Activated T-helper 17 cell treated with anti-CD3 and anti-CD28 coated beads, Interleukin-2, amount 50 U/mL, for 72 hours (primary cell): Measurements from ENCODE around the gene PTPRN2. TPM values are rescaled to one million over a fixed set of nuclear protein-coding genes. Genes with fewer than 3 reads are reported as not detected.
"Not testable (repeated sequence)": the region's sequence is repeated elsewhere in the genome, so short reads cannot be mapped to it uniquely, and the experiment has no call there.

Experiments used
- ATAC-seq: fragments of 150-1000 bp; cut with Tn5 transposase; replicated peaks from 2 replicates; pipeline ENCODE4 v1.10.0; 2021; ENCODE audit warnings: mild to moderate bottlenecking, moderate library complexity
- H3K27ac Mint-ChIP-seq: one replicate; pipeline ENCODE4 v1.8.0; 2022; ENCODE audit warnings: mixed read lengths
- H3K27me3 Mint-ChIP-seq: one replicate; pipeline ENCODE4 v1.8.0; 2022; ENCODE audit warnings: mixed read lengths
- H3K36me3 Mint-ChIP-seq: one replicate; pipeline ENCODE4 v1.8.0; 2022; ENCODE audit warnings: low read depth, mild to moderate bottlenecking, mixed read lengths
- H3K4me1 Mint-ChIP-seq: one replicate; pipeline ENCODE4 v1.8.0; 2022; ENCODE audit warnings: mixed read lengths
- H3K4me3 Mint-ChIP-seq: one replicate; pipeline ENCODE4 v1.8.0; 2022; ENCODE audit warnings: mild to moderate bottlenecking, mixed read lengths
- H3K9me3 Mint-ChIP-seq: one replicate; pipeline ENCODE4 v1.8.0; 2022; ENCODE audit warnings: mixed read lengths
- total RNA-seq, 2 donors: library from RNA; stranded (reverse); gene quantifications; one replicate each; pipeline ENCODE4 v1.2.3, GENCODE V29; 2022

PTPRN2 gene
- total RNA-seq, 2 donors from 2014 or later: 0.48 to 1.4 TPM

DNA sequence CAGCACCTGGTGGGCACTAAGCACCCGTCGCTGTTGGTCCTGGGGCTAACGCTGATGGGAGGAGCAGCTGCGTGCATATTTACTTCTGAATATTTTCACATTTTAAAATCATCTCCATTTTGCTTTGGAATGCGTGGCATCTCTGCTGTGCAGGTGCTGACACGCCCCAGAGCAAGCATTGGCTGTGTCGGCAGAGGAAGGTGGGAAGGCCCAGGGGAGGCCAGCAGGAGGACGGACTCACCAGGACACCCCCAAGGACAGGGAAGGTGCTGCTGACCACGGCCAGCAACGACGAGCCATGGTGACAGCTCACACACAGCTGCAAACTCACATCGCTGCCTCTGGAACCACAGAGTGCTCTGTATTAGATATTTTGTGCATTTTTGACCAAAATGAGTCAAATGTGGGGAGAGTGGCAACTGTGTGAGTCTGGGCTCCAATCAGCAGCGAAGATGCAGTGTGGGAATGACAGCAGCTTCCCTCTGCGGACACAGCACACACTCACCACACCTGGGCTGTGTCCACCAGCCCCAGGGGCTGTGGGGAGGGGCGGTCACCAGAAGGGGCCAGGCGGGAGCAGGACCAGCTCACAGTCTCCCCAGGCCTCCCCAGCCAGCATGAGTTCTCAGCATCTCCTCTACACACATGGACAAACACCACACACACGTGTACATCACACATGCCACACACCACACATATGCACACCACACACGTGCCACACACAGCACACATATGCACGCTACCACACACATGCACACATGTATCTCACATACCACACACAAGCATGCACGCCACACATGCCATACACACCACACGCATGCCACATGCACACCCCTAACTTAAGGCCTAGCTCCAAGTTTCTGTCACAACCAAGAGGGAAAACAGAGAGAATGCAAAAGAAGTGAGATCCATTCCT is 58.2 kb downstream of the PTPRN2 start:
- H3K9me3 Mint-ChIP-seq: no peaks in the 10 kb centered on the region
- H3K36me3 Mint-ChIP-seq: no peaks in the 10 kb centered on the region
- H3K27ac Mint-ChIP-seq: no peak overlapping the region
- no peak for ATAC-seq
- no peaks in the 10 kb centered on the region for H3K4me1 Mint-ChIP-seq
- H3K4me3 Mint-ChIP-seq: no peak overlapping the region
- H3K27me3 Mint-ChIP-seq: peaks cover 2% of the 10 kb centered on the region

DNA sequence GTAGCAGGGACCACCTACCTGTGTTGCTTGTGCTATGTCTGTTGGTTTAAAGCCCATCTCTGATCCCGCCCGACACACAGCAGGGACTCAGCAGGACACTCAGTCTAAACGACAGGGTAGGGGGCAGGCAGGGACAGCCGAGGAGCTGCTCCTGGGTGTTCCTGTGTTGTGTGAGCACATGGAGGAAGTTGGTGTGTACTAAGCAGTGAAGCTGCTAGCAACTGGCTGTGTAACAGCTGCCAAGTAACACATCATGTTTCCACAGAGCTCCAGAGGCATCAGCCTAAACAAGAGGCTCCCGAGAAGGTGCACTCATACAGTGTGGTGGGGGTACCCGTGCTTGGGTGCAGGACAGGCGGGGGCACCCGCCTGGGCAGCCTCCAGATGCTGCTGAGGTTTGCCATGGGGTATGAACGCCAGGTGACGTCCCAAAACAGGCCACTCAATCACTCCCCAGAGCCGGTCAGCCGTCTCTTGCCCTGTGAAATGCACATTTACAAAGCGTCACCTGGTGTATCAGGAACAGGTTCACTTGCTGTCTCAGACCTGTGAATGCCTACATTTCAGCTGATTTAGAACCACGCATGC is 59.6 kb downstream of the PTPRN2 start:
- no peaks in the 10 kb centered on the region for H3K4me1 Mint-ChIP-seq
- no peak for ATAC-seq
- H3K4me3 Mint-ChIP-seq: no peak overlapping the region
- H3K9me3 Mint-ChIP-seq: no peaks in the 10 kb centered on the region
- peaks cover under 1% of the 10 kb centered on the region for H3K27me3 Mint-ChIP-seq
- no peak overlapping the region for H3K27ac Mint-ChIP-seq
- H3K36me3 Mint-ChIP-seq: no peaks in the 10 kb centered on the region

DNA sequence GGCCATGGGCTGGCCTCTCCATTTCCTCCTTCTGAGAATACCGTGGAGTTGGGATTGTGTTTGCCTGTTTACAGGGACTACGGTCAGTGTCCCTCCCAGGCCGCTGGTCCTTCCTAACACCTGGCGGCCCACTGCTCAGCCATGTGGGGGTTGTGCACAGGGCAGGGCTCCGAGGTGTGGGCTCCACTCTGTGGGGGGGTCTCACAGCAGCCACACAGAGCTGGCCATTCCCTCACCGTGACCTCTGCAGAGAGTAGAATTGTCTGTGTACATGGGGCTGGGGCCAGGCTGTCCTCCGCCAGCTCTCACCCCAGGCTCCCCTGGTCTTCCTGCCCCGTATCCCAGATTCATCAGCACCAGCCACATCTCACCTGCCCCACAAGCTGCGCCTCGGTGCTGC is 60.1 kb downstream of the PTPRN2 start:
- H3K27ac Mint-ChIP-seq: no peak overlapping the region
- no peaks in the 10 kb centered on the region for H3K9me3 Mint-ChIP-seq
- no peaks in the 10 kb centered on the region for H3K4me1 Mint-ChIP-seq
- H3K27me3 Mint-ChIP-seq: no peaks in the 10 kb centered on the region
- no peak overlapping the region for H3K4me3 Mint-ChIP-seq
- no peak for ATAC-seq
- no peaks in the 10 kb centered on the region for H3K36me3 Mint-ChIP-seq

DNA sequence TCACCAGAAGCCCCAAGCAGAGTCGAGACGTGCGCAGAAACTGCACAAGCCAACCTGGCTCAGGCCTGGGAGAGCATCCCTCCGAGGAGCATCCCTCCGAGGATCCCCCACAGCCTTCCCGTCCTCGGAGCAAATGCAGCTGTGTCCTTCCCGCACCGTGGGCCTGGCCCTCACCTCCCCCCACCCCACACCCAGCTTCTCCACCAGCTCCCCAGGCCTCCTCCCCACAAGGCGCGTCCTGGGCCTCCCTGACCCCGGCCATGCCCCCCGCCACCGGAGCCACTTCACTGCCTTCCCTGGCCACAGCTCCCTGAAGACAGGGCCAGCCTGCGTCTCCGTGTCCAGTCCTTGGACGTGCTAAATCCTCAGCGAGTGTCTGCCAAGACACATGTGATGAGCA is 60.6 kb downstream of the PTPRN2 start:
- Mint-ChIP-seq H3K36me3 (no peaks in the 10 kb centered on the region), H3K4me3 (no peak overlapping the region), H3K9me3 (no peaks in the 10 kb centered on the region), H3K27me3 (no peaks in the 10 kb centered on the region), H3K27ac (no peak overlapping the region), H3K4me1 (no peaks in the 10 kb centered on the region)
- no peak for ATAC-seq

DNA sequence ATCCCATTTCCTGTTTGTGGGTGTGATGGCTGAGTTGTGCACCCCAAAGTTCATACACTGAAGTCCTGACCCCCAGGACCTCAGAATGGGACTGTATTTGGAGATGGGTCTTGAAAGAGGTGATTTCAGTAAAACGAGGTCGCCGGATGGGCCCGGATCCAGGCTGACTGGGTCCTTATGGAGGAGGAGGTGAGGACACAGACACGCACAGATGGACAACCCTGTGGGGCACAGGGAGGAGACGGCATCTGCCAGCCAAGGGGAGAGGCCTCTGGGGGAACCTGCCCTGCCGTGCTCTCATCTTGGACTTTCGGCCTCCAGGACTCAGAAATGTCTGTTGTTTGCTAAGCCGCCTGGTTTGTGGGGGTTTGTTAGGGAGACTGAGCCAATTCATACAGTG is 61.1 kb downstream of the PTPRN2 start:
- H3K36me3 Mint-ChIP-seq: no peaks in the 10 kb centered on the region
- H3K27me3 Mint-ChIP-seq: no peaks in the 10 kb centered on the region
- H3K27ac Mint-ChIP-seq: no peak overlapping the region
- no peak overlapping the region for H3K4me3 Mint-ChIP-seq
- H3K4me1 Mint-ChIP-seq: no peaks in the 10 kb centered on the region
- ATAC-seq: no peak
- H3K9me3 Mint-ChIP-seq: no peaks in the 10 kb centered on the region

DNA sequence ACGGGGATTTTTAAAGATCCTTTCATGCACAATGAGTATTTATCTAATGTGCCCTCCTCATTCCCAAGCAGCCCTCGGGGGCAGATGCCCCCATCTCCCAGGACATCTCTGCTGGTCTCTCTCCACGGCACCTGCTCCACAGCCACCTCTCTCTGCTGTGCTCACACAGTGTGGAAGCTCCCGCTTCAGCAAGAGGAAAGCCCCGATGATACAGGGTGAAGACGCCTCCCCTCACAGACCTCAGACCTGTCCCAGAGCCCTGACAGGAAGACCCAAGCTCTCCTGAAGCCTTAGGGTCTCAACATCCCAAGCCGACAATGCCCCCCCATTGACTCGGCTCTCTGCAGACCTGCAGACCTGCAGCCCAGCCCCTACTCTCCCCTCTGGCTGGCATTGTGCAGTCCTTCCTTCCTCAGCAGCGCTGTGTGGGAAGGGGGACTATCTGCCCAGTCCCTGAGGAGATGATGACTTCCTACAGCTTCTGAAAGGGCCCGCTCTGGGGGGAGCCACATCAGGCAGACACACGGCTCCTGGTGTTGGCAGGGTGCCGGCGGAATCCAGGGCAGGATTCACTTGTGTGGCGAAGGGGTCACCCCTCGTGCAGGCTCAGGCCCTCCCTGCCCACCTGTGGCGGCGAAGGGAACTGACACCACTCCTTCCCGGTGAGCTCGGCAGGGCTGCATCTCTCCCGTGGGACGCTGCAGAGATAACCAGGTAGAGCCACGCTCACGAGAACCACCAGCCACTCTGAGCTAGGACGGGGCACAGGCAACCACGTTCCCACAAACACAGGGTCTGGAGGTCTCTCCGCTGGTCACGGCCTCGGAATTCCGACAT is 61.8 kb downstream of the PTPRN2 start:
- no peaks in the 10 kb centered on the region for H3K4me1 Mint-ChIP-seq
- no peak overlapping the region for H3K27ac Mint-ChIP-seq
- H3K4me3 Mint-ChIP-seq: no peak overlapping the region
- no peaks in the 10 kb centered on the region for H3K36me3 Mint-ChIP-seq
- ATAC-seq: no peak
- no peaks in the 10 kb centered on the region for H3K27me3 Mint-ChIP-seq
- H3K9me3 Mint-ChIP-seq: no peaks in the 10 kb centered on the region

DNA sequence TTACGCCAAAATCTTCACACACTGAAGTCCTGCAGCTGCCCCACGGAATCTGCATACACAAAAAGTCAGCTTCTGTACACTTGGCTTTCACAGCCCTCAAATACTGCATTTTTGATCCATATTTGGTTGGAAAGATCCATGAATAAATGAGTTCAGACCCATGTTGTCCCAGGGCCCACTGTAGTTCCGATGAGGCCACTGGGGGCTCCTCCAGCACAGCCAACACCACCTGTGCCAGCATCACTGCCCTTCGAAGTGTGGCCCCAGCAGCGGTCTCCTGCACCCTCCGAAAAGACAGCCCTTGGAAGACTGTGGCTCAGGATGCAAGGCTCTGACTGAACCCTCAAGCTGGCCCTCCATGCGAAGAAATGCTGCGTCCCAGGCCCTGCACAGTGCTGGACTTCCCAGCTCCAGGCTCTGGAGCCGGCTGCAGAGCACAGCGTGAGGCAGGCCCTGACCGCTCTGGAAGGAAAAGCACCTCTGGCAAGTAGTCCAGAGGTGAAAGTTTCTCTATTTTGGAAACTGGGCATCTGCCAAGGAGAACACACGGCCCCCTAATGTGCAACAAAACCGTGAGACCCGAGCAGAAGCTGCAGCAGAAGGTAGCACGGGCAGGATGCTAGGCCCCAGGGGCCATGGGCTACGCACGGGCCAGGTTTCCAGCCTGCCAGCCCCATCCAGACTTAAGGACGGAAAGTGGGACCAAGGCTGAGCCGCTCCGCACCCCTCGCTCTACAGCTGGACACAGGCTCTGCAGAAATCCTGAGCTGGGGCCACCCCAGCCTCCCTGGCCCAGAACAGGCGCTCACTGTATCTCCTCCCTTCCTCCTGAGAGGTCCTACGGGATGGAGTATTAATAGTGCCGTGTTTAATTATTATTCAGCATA is 62.6 kb downstream of the PTPRN2 start:
- no peaks in the 10 kb centered on the region for H3K36me3 Mint-ChIP-seq
- no peak overlapping the region for H3K4me3 Mint-ChIP-seq
- H3K27ac Mint-ChIP-seq: no peak overlapping the region
- no peaks in the 10 kb centered on the region for H3K27me3 Mint-ChIP-seq
- no peaks in the 10 kb centered on the region for H3K4me1 Mint-ChIP-seq
- no peak for ATAC-seq
- no peaks in the 10 kb centered on the region for H3K9me3 Mint-ChIP-seq

DNA sequence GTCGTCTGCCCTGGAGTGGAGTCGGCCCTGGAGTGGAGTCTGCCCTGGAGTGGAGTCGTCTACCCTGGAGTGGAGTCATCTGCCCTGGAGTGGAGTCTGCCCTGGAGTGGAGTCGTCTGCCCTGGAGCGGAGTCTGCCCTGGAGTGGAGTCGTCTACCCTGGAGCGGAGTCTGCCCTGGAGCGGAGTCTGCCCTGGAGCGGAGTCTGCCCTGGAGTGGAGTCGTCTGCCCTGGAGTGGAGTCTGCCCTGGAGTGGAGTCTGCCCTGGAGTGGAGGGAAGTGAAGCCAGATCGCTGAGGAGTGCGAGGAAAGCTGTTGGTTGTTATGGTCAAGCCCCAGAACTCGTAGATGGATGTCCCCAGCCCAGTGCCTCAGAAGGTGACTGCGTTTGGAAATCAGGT is 63.3 kb downstream of the PTPRN2 start:
- H3K4me1 Mint-ChIP-seq: not testable (repeated sequence)

DNA sequence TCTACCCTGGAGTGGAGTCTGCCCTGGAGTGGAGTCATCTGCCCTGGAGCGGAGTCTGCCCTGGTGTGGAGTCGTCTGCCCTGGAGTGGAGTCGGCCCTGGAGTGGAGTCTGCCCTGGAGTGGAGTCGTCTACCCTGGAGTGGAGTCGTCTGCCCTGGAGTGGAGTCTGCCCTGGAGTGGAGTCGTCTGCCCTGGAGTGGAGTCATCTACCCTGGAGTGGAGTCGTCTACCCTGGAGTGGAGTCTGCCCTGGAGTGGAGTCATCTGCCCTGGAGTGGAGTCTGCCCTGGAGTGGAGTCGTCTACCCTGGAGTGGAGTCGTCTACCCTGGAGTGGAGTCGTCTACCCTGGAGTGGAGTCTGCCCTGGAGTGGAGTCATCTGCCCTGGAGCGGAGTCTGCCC is 63.7 kb downstream of the PTPRN2 start:
- H3K27me3 Mint-ChIP-seq, H3K4me3 Mint-ChIP-seq, H3K27ac Mint-ChIP-seq, H3K36me3 Mint-ChIP-seq, ATAC-seq, H3K4me1 Mint-ChIP-seq, H3K9me3 Mint-ChIP-seq: not testable (repeated sequence)

More for the DNA sequence above, 63.3 kb downstream of the PTPRN2 start:
- H3K27me3 Mint-ChIP-seq, H3K27ac Mint-ChIP-seq, H3K36me3 Mint-ChIP-seq, H3K4me3 Mint-ChIP-seq, ATAC-seq, H3K9me3 Mint-ChIP-seq: not testable (repeated sequence)

DNA sequence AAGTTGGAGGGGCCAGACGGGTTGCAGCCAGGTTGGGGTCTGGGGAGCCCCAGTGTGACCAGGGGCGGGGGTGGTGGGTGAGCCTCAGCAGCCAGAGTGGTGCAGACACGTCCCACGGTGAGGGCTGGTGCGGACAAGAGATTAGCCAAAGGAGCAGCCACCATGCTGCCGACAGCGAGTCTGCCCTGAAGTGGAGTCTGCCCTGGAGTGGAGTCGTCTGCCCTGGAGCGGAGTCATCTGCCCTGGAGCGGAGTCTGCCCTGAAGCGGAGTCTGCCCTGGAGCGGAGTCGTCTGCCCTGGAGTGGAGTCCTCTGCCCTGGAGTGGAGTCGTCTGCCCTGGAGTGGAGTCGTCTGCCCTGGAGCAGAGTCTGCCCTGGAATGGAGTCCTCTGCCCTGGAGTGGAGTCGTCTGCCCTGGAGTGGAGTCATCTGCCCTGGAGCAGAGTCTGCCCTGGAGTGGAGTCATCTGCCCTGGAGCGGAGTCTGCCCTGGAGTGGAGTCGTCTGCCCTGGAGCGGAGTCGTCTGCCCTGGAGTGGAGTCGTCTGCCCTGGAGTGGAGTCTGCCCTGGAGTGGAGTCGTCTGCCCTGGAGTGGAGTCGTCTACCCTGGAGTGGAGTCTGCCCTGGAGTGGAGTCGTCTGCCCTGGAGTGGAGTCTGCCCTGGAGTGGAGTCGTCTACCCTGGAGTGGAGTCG is 64.3 kb downstream of the PTPRN2 start:
- H3K27me3 Mint-ChIP-seq, H3K4me1 Mint-ChIP-seq, H3K36me3 Mint-ChIP-seq, ATAC-seq, H3K9me3 Mint-ChIP-seq, H3K4me3 Mint-ChIP-seq, H3K27ac Mint-ChIP-seq: not testable (repeated sequence)

DNA sequence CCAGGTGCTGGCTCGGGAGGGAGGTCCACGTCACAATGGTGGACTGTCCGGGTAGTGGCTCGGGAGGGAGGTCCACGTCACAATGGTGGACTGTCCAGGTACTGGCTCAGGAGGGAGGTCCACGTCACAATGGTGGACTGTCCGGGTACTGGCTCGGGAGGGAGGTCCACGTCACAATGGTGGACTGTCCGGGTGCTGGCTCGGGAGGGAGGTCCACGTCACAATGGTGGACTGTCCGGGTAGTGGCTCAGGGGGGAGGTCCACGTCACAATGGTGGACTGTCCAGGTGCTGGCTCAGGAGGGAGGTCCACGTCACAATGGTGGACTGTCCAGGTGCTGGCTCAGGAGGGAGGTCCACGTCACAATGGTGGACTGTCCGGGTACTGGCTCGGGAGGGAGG is 65.8 kb downstream of the PTPRN2 start:
- not testable (repeated sequence) for H3K27ac Mint-ChIP-seq, H3K36me3 Mint-ChIP-seq, H3K4me1 Mint-ChIP-seq, H3K9me3 Mint-ChIP-seq, H3K4me3 Mint-ChIP-seq, ATAC-seq
- peaks cover 10% of the 10 kb centered on the region for H3K27me3 Mint-ChIP-seq

DNA sequence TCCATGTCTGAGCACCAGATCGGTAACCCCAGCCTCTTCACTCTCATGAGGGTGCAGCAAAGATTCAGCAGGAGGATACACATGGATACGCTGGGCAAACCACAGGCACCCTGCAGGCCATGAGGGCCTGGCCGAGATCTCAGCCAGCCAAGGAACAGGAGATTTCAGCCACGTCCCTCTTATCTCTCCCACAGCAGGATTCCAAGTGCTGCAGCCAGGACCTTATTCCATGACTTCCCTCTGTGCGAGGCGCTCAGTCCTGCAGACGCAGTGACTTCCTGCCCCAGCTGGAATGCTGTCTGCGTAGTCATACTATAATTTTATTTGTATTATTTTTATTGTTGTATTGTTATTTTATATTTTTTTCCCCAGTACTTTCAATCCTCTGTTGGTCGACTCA is 66.8 kb downstream of the PTPRN2 start:
- Mint-ChIP-seq H3K36me3 (no peaks in the 10 kb centered on the region), H3K4me1 (no peaks in the 10 kb centered on the region), H3K4me3 (no peak overlapping the region), H3K27ac (no peak overlapping the region), H3K9me3 (no peaks in the 10 kb centered on the region), H3K27me3 (peaks cover 15% of the 10 kb centered on the region)
- ATAC-seq: no peak

DNA sequence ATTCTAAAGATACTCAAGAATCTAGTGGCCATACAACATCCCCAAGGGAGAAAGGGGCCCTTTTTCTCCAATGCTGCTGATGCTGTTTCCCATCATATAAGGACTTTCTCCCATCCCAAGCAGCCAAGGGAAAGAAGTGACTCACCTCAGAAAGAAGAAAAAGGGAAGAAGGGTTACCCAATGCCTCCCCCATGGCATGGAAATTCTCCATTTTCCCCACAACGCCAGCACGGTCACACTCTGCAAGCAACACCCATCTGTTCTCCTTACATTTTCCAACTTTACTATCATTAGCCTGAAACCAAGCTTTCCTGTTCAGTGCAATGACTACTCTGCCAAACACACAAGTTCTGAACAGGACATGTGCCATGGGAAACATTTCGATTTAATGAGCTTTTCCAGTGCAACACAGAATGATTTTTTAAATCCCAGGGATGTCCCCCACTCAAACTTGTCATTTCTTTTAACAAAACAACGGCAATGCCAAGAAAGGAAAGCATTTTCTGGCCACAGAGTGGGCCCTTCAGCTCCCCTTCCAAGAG is 67.9 kb downstream of the PTPRN2 start:
- H3K4me3 Mint-ChIP-seq: no peak overlapping the region
- no peaks in the 10 kb centered on the region for H3K36me3 Mint-ChIP-seq
- no peak for ATAC-seq
- H3K9me3 Mint-ChIP-seq: peaks cover 3% of the 10 kb centered on the region
- peaks cover 4% of the 10 kb centered on the region for H3K4me1 Mint-ChIP-seq
- no peak overlapping the region for H3K27ac Mint-ChIP-seq
- H3K27me3 Mint-ChIP-seq: peaks cover 19% of the 10 kb centered on the region
